Measurements from ENCODE around the gene CGN. TPM values are rescaled to one million over a fixed set of nuclear protein-coding genes. Genes with fewer than 3 reads are reported as not detected.
A peak's percentile ranks its signal among the peaks of the same experiment; 100 is the strongest.

CGN gene
- total RNA-seq: 10 to 100 TPM in 1 of 9 donors, under 1 TPM in 4, not detected in 4; 0.09 to 21.0 (median 0.29) TPM
- under 1 TPM; 0.08 to 0.18 TPM for polyA plus RNA-seq
- long read RNA-seq, donor 1: 0 reads
- long read RNA-seq, donor 2: 0 reads
- long read RNA-seq, donor 3: 0 reads

- Histone ChIP-seq H3K4me1 (peaks cover 0 to 23% (median 10%) of the 10 kb centered on the region in 12 donors), H3K27ac (peak within 1 kb of the TSS in 4 of 12 donors; percentile 6 to 72 (median 20)), H3K27me3 (peaks cover 0 to 20% (median 6%) of the 10 kb centered on the region in 9 donors), H3K4me3 (peak within 1 kb of the TSS; percentile 28 to 87 (median 68)), H3K36me3 (no peaks in the 10 kb centered on the region), H3K9me3 (no peaks in the 10 kb centered on the region)
- DNase-seq (peak; percentile 82 to 91 (median 86)), ATAC-seq (peak; percentile 97 to 98 (median 98))
- 1 to 3% (median 1%) methylated on average over 7 to 68 of the region's 68 CpGs for WGBS, 4 donors
- no peak for TF ChIP-seq POLR2A (IDR thresholded peaks at IDR 0.05)
- no peak for TF ChIP-seq CTCF (IDR thresholded peaks at IDR 0.05)
- intact Hi-C loops (cut with DNase I): no loop called here
Observed at GRCh38 chr1:151510957-151511635, at the start of gene CGN. Gene CGN (plus strand): TSS chr1:151511387. CDS start chr1:151518520, 7,133 bp downstream.

- H3K27me3 ChIP-seq: peaks cover 0 to 6% (median 0%) of the 10 kb centered on the region in 9 donors
- H3K36me3 ChIP-seq: no peaks in the 10 kb centered on the region
- WGBS, 4 donors: 47 to 61% (median 58%) methylated on average over 4 to 5 of the region's 5 CpGs
- intact Hi-C loops (cut with DNase I): no loop called here
- no peak overlapping the region for H3K4me3 ChIP-seq
- DNase-seq: no peak
- no peaks in the 10 kb centered on the region for H3K9me3 ChIP-seq
- H3K27ac ChIP-seq: no peak overlapping the region
- no peak for TF ChIP-seq POLR2A (IDR thresholded peaks at IDR 0.05)
- no peak for TF ChIP-seq CTCF (IDR thresholded peaks at IDR 0.05)
- peaks cover 0 to 19% (median 12%) of the 10 kb centered on the region in 12 donors for H3K4me1 ChIP-seq
- ATAC-seq: no peak
Observed at GRCh38 chr1:151461694-151462093, 49.5 kb upstream of the CGN start.

- H3K27ac ChIP-seq: no peak overlapping the region
- H3K9me3 ChIP-seq: no peaks in the 10 kb centered on the region
- 49 to 54% (median 52%) methylated on average over 1 of the region's 1 CpG for WGBS, 4 donors
- TF ChIP-seq CTCF (IDR thresholded peaks at IDR 0.05) (no peak), POLR2A (IDR thresholded peaks at IDR 0.05) (no peak)
- ATAC-seq (no peak), DNase-seq (no peak)
- H3K27me3 ChIP-seq: peaks cover 0 to 6% (median 0%) of the 10 kb centered on the region in 9 donors
- H3K4me1 ChIP-seq: no peaks in the 10 kb centered on the region
- H3K36me3 ChIP-seq: no peaks in the 10 kb centered on the region
- intact Hi-C loops (cut with DNase I): no loop called here
- no peak overlapping the region for H3K4me3 ChIP-seq
Observed at GRCh38 chr1:151465026-151465425, 46.2 kb upstream of the CGN start.

All from heart left ventricle (tissue), 16 donors.